Renal cortical epithelial cell (primary cell): ENCODE data around the gene RAB1B. TPM values are rescaled to one million over a fixed set of nuclear protein-coding genes. Genes with fewer than 3 reads are reported as not detected.
A peak's percentile ranks its signal among the peaks of the same experiment; 100 is the strongest.

Experiments used
- DNase-seq: peaks from one replicate; pipeline ENCODE4 v3.0.0-alpha.2; 2011; ENCODE audit warnings: low read depth
- total RNA-seq: library from RNA; depleted of rRNA; stranded (reverse); fragments of >200 nt; gene quantifications from 2 replicates; pipeline ENCODE4 v1.2.3, GENCODE V29; 2014

The RAB1B gene
- total RNA-seq, 1 donor from 2014 or later = 140 TPM

- no peak for DNase-seq
Observed at GRCh38 chr11:66284526-66285078, 16.2 kb downstream of the RAB1B start.

GRCh38 chr11:66285250-66285947 lies 17.0 kb downstream of the RAB1B start:
- no peak for DNase-seq

- no peak for DNase-seq
Observed at GRCh38 chr11:66286699-66287098, 18.3 kb downstream of the RAB1B start.

- no peak for DNase-seq
Observed at GRCh38 chr11:66287211-66287888, 18.9 kb downstream of the RAB1B start.

- DNase-seq = no peak
Observed at GRCh38 chr11:66287889-66288670, 19.6 kb downstream of the RAB1B start.

GRCh38 chr11:66288671-66289547 lies 20.5 kb downstream of the RAB1B start, which contains the start of gene YIF1A:
Gene YIF1A, minus strand, starts transcription at chr11:66289143. Its CDS starts 158 bp downstream, at chr11:66288985.
- DNase-seq = peak; percentile 98

GRCh38 chr11:66289548-66290329 lies 21.3 kb downstream of the RAB1B start:
- no peak for DNase-seq

GRCh38 chr11:66290330-66290621 lies 21.8 kb downstream of the RAB1B start:
- no peak for DNase-seq

GRCh38 chr11:66291303-66291705 lies 22.9 kb downstream of the RAB1B start:
- DNase-seq = no peak

- DNase-seq = no peak
Observed at GRCh38 chr11:66291706-66292542, 23.5 kb downstream of the RAB1B start, which contains the start of gene TMEM151A. Gene TMEM151A, plus strand, starts transcription at chr11:66291894. Its CDS starts 120 bp downstream, at chr11:66292014.

GRCh38 chr11:66292543-66293332 lies 24.3 kb downstream of the RAB1B start:
- no peak for DNase-seq

- DNase-seq = no peak
Observed at GRCh38 chr11:66293352-66293751, 24.9 kb downstream of the RAB1B start.

GRCh38 chr11:66293777-66294625 lies 25.6 kb downstream of the RAB1B start:
- no peak for DNase-seq

GRCh38 chr11:66294626-66295620 lies 26.5 kb downstream of the RAB1B start:
- no peak for DNase-seq

GRCh38 chr11:66297610-66298009 lies 29.2 kb downstream of the RAB1B start:
- DNase-seq = no peak

- DNase-seq = no peak
Observed at GRCh38 chr11:66299186-66299585, 30.7 kb downstream of the RAB1B start.

- no peak for DNase-seq
Observed at GRCh38 chr11:66302656-66303055, 34.2 kb downstream of the RAB1B start.
